NT2/D1 (cell line): ENCODE measurements around the gene CNPY2.

Experiments
- SUZ12 ChIP-seq: IDR thresholded peaks from 2 replicates; pipeline ENCODE4 v1.6.1; 2011; ENCODE audit not compliant: insufficient read length, insufficient read depth; ENCODE audit errors: extremely low read depth
- YY1 ChIP-seq: IDR thresholded peaks from 2 replicates; pipeline ENCODE4 v1.6.1; 2011; ENCODE audit not compliant: insufficient read length, insufficient read depth
- ZNF274 ChIP-seq: IDR thresholded peaks from 2 replicates; pipeline ENCODE4 v1.6.1; 2011; ENCODE audit warnings: mild to moderate bottlenecking, low read depth, low read length

DNA sequence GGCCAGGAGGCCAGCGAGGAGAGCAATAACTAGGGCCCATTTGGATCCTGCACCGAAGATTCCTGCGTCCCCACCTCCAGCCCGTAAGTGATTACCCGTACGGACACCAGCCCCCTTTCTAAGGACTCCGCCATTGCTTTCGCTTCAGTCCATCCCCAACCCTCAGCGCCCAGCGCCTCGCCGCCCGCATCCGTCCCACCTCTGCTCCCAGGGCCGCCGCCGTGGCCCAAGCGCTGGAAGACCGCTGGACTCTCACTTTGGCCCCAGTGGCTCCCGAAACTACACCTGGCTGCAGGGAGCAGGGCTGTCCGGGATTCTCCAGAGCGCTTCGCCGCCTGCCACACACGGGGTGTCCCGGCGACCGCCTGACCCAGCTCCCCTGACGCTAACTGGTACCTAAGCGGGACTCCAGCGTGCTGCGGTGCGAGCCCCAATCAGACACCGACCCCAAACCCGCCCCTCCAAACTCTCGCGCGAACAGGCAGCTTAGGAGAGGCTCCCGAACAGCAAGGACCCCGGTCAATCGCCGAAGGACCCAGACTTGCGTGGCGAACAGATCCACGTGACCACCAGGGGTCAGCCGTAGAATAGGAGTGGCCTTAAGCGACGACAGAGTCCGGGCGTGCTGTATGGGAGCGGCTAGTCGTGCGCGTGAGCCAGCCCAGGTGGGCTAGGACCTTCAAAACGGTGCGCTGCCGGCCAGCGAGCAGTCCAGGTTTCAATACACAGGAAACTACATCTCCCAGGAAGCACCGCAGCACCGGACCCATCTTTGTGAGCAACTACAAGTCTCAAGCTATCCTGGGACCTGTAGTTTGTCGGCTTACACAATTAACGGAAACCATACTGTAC is at the start of gene CNPY2:
- TF ChIP-seq YY1 = peak; percentile 48
- no peak for TF ChIP-seq SUZ12
- no peak for TF ChIP-seq ZNF274
